SK-N-SH treated with all-trans-retinoic acid at 6 μM for 48 hours (cell line): ENCODE measurements around the gene MAST4.

Experiments used
- ATAC-seq: fragments of 200-7000 bp; cut with Tn5 transposase; 3 replicates; pipeline ENCODE4 v1.9.1; 2020; ENCODE audit warnings: mild to moderate bottlenecking, moderate library complexity
- BACH2 ChIP-seq: fragments of 250-450 bp; sonication (Bioruptor Pico); IDR thresholded peaks from 2 replicates; pipeline ENCODE4 v1.9.0; 2021; ENCODE audit warnings: mild to moderate bottlenecking, borderline replicate concordance
- CREB5 ChIP-seq: fragments of 250-450 bp; sonication (Bioruptor Pico); IDR thresholded peaks from 2 replicates; pipeline ENCODE4 v1.5.1; 2020; ENCODE audit warnings: low read depth, mild to moderate bottlenecking, moderate library complexity
- CSDC2 ChIP-seq: fragments of 250-450 bp; sonication (Bioruptor Pico); IDR thresholded peaks from 2 replicates; pipeline ENCODE4 v1.5.0; 2020; ENCODE audit warnings: mild to moderate bottlenecking, moderate library complexity
- ESRRG ChIP-seq: fragments of 250-450 bp; sonication (Bioruptor Pico); IDR thresholded peaks from 2 replicates; pipeline ENCODE4 v1.6.1; 2021; ENCODE audit warnings: mild to moderate bottlenecking
- GLIS3 ChIP-seq: fragments of 250-450 bp; sonication (Bioruptor Pico); IDR thresholded peaks from 2 replicates; pipeline ENCODE4 v1.5.0; 2020; ENCODE audit warnings: mild to moderate bottlenecking, moderate library complexity
- ISL1 ChIP-seq: fragments of 250-450 bp; sonication (Bioruptor Pico); IDR thresholded peaks from 2 replicates; pipeline ENCODE4 v2.1.2; 2022; ENCODE audit warnings: mild to moderate bottlenecking, moderate library complexity
- PATZ1 ChIP-seq: fragments of 250-450 bp; sonication (Bioruptor Pico); IDR thresholded peaks from 2 replicates; pipeline ENCODE4 v1.8.0; 2020; ENCODE audit warnings: mild to moderate bottlenecking, moderate library complexity, borderline replicate concordance
- POU6F1 ChIP-seq: fragments of 250-450 bp; sonication (Bioruptor Pico); IDR thresholded peaks from 2 replicates; pipeline ENCODE4 v1.8.0; 2021; ENCODE audit warnings: low read depth, mild to moderate bottlenecking, moderate library complexity, borderline replicate concordance
- PPARA ChIP-seq: fragments of 250-450 bp; sonication (Bioruptor Pico); IDR thresholded peaks from 2 replicates; pipeline ENCODE4 v1.5.0; 2020; ENCODE audit warnings: mild to moderate bottlenecking, borderline replicate concordance
- RARB ChIP-seq: fragments of 250-450 bp; sonication (Bioruptor Pico); IDR thresholded peaks from 2 replicates; pipeline ENCODE4 v1.8.0; 2021; ENCODE audit warnings: mild to moderate bottlenecking, moderate library complexity
- TCF4 ChIP-seq: fragments of 250-450 bp; sonication (Bioruptor Pico); IDR thresholded peaks from 2 replicates; pipeline ENCODE4 v1.8.0; 2021; ENCODE audit warnings: mild to moderate bottlenecking, moderate library complexity, borderline replicate concordance
- TOX ChIP-seq: fragments of 250-450 bp; sonication (Bioruptor Pico); IDR thresholded peaks from 2 replicates; pipeline ENCODE4 v1.8.0; 2021; ENCODE audit warnings: mild to moderate bottlenecking, moderate library complexity, borderline replicate concordance
- TSHZ2 ChIP-seq: fragments of 250-450 bp; sonication (Bioruptor Pico); IDR thresholded peaks from 2 replicates; pipeline ENCODE4 v1.5.0; 2020; ENCODE audit warnings: mild to moderate bottlenecking, moderate library complexity
- ZC3H10 ChIP-seq: fragments of 250-450 bp; sonication (Bioruptor Pico); IDR thresholded peaks from 2 replicates; pipeline ENCODE4 v1.5.1; 2021; ENCODE audit warnings: mild to moderate bottlenecking, moderate library complexity
- ZFP3 ChIP-seq: fragments of 250-450 bp; sonication (Bioruptor Pico); IDR thresholded peaks from 2 replicates; pipeline ENCODE4 v1.5.0; 2020; ENCODE audit warnings: mild to moderate bottlenecking, moderate library complexity
- ZNF565 ChIP-seq: fragments of 450-650 bp; formaldehyde crosslinking; conservative IDR thresholded peaks from 2 replicates; pipeline ENCODE4 v1.5.0; 2020; ENCODE audit warnings: low read depth, mild to moderate bottlenecking, moderate library complexity
- ZNF70 ChIP-seq: fragments of 450-650 bp; formaldehyde crosslinking; IDR thresholded peaks from 2 replicates; pipeline ENCODE4 v1.5.0; 2020; ENCODE audit warnings: mild to moderate bottlenecking, moderate library complexity
- ZNF8 ChIP-seq: fragments of 450-650 bp; formaldehyde crosslinking; IDR thresholded peaks from 2 replicates; pipeline ENCODE4 v1.5.0; 2020; ENCODE audit warnings: mild to moderate bottlenecking, moderate library complexity

The MAST4 gene

GRCh38 chr5:66956439-66956838, 360.2 kb downstream of the MAST4 start:
- ATAC-seq, result no peak
- no peak for TF ChIP-seq ZNF565 (CRISPR knock-in tag)

- ATAC-seq, result no peak
- TF ChIP-seq CSDC2 (CRISPR knock-in tag) (no peak), RARB (CRISPR knock-in tag) (no peak), PATZ1 (CRISPR knock-in tag) (no peak), ISL1 (0 out of 2 replicates have a peak, but pooled peaks have one; percentile 16), PPARA (CRISPR knock-in tag) (no peak)
Observed at GRCh38 chr5:66958201-66958979, 362.2 kb downstream of the MAST4 start.

- peak; percentile 83 for ATAC-seq
- TF ChIP-seq ZNF565 (CRISPR knock-in tag) (no peak), BACH2 (CRISPR knock-in tag) (no peak), ZFP3 (CRISPR knock-in tag) (no peak), TOX (CRISPR knock-in tag) (no peak), ZNF8 (CRISPR knock-in tag) (no peak), ZC3H10 (no peak), TCF4 (CRISPR knock-in tag) (no peak), ESRRG (CRISPR knock-in tag) (no peak), RARB (CRISPR knock-in tag) (no peak), PATZ1 (CRISPR knock-in tag) (no peak), GLIS3 (CRISPR knock-in tag) (no peak), CREB5 (CRISPR knock-in tag) (no peak), POU6F1 (CRISPR knock-in tag) (no peak), ISL1 (no peak), ZNF70 (CRISPR knock-in tag) (no peak), CSDC2 (CRISPR knock-in tag) (no peak), TSHZ2 (CRISPR knock-in tag) (no peak)
Observed at GRCh38 chr5:66958980-66959641, 362.9 kb downstream of the MAST4 start.
